Endothelial cell of umbilical vein (primary cell): ENCODE data around the gene ATG5. TPM values are rescaled to one million over a fixed set of nuclear protein-coding genes. Genes with fewer than 3 reads are reported as not detected.

Source experiments
- BruUV-seq: library from RNA; stranded (reverse); fragments of 400-500 nt; replicated peaks from 2 replicates; lab custom pipeline; 2021; lab: Mats Ljungman, UMichigan
- CTCF ChIA-PET: fragments of 300-600, 350-600 bp; sonication (Branson Sonifier 250); formaldehyde crosslinking; loops from one replicate; lab custom pipeline; 2021; ENCODE audit warnings: antibody characterized with exemption, inconsistent platforms; lab: Charles Lee
- POLR2A ChIA-PET: fragments of 300-600, 350-600 bp; sonication (Branson Sonifier 250); formaldehyde crosslinking; loops from one replicate; lab custom pipeline; 2021; ENCODE audit warnings: antibody characterized with exemption, inconsistent platforms; lab: Charles Lee
- DNase-seq: peaks from one replicate; pipeline ENCODE4 v3.0.0-alpha.2; 2011; ENCODE audit warnings: low read depth, low spot score
- FAIRE-seq: peaks from 2 replicates; lab custom pipeline; 2011; peaks lifted over from hg19 to GRCh38; lab: Jason Lieb, UNC
- H2AFZ ChIP-seq: 2 replicates; pipeline ENCODE4 v1.6.0; 2012; ENCODE audit warnings: low read depth, low read length, control low read depth, inconsistent platforms
- H3K27ac ChIP-seq: 2 replicates; pipeline ENCODE4 v1.5.1; 2011; ENCODE audit warnings: low read depth, mild to moderate bottlenecking, control low read depth, low read length, moderate library complexity; ENCODE audit not compliant: insufficient read depth
- H3K27me3 ChIP-seq, 2 experiments: 2 replicates each; pipeline versions ENCODE4 v1.6.0 to v1.6.1; 2011; ENCODE audit warnings: low read length in 2 of 2, mixed read lengths in 1 of 2; ENCODE audit not compliant: control insufficient read depth in 2 of 2, insufficient read depth in 2 of 2
- H3K36me3 ChIP-seq, 2 experiments: 2 replicates in 1 of 2; 3 replicates in 1 of 2; pipeline ENCODE4 v1.5.1; 2011; ENCODE audit warnings: low read length in 2 of 2, mild to moderate bottlenecking in 1 of 2, moderate library complexity in 1 of 2; ENCODE audit not compliant: control insufficient read depth in 2 of 2, insufficient read depth in 2 of 2; ENCODE audit errors: extremely low read depth in 1 of 2
- H3K4me1 ChIP-seq: 3 replicates; pipeline ENCODE4 v1.5.1; 2011; ENCODE audit warnings: mild to moderate bottlenecking, low read length; ENCODE audit not compliant: control insufficient read depth, insufficient read depth; ENCODE audit errors: extremely low read depth
- H3K4me2 ChIP-seq: 2 replicates; pipeline ENCODE4 v1.6.1; 2011; ENCODE audit warnings: low read length, control low read depth, mixed read lengths; ENCODE audit not compliant: insufficient read depth
- H3K4me3 ChIP-seq, 3 experiments: fragments of 200-600 bp in 1 of 3; sonication (generic), shearing (Covaris generic) in 1 of 3; replicated peaks in 1 of 3; 2 replicates each; pipeline ENCODE4 v1.5.1; 2011 to 2016; ENCODE audit warnings: control low read depth in 3 of 3, low read length in 3 of 3, mild to moderate bottlenecking in 2 of 3, inconsistent platforms in 1 of 3, low read depth in 1 of 3, moderate library complexity in 1 of 3; ENCODE audit not compliant: insufficient read depth in 1 of 3
- H3K79me2 ChIP-seq: 2 replicates; pipeline ENCODE4 v1.6.0; 2012; ENCODE audit warnings: low read length, inconsistent platforms; ENCODE audit not compliant: control insufficient read depth, insufficient read depth
- H3K9ac ChIP-seq: replicated peaks from 2 replicates; pipeline ENCODE3; 2011; ENCODE audit warnings: low read length, control low read depth; ENCODE audit not compliant: insufficient read depth; ENCODE audit errors: extremely low read depth
- H3K9me1 ChIP-seq: replicated peaks from 3 replicates; pipeline ENCODE4 v1.6.0; 2011; ENCODE audit warnings: mild to moderate bottlenecking, low read length; ENCODE audit not compliant: control insufficient read depth, insufficient read depth; ENCODE audit errors: extremely low read depth
- H3K9me3 ChIP-seq: replicated peaks from 2 replicates; pipeline ENCODE4 v1.5.1; 2012; ENCODE audit warnings: low read length, inconsistent platforms; ENCODE audit not compliant: control insufficient read depth, insufficient read depth
- H4K20me1 ChIP-seq: replicated peaks from 2 replicates; pipeline ENCODE3; 2011; ENCODE audit warnings: mild to moderate bottlenecking, low read length; ENCODE audit not compliant: control insufficient read depth, insufficient read depth; ENCODE audit errors: extremely low read depth
- CTCF ChIP-seq, 2 donors: IDR thresholded peaks; 1 replicate in 1 of 2; 2 replicates in 1 of 2; pipeline ENCODE4 v1.5.1; 2011; ENCODE audit warnings: low read length in 2 of 2, mild to moderate bottlenecking in 2 of 2, moderate library complexity in 2 of 2, control low read depth in 1 of 2, inconsistent platforms in 1 of 2, low read depth in 1 of 2; ENCODE audit not compliant: insufficient read depth in 1 of 2; ENCODE audit errors: extremely low read depth in 1 of 2
- EZH2 ChIP-seq: IDR thresholded peaks from 2 replicates; pipeline ENCODE4 v1.6.1; 2012; ENCODE audit warnings: borderline replicate concordance, low read depth, mild to moderate bottlenecking, moderate library complexity, low read length, inconsistent platforms; ENCODE audit not compliant: severe bottlenecking
- FOS ChIP-seq: IDR thresholded peaks from 2 replicates; pipeline ENCODE4 v1.6.1; 2011; ENCODE audit warnings: mild to moderate bottlenecking, low read length, moderate library complexity, borderline replicate concordance; ENCODE audit not compliant: insufficient read depth
- GATA2 ChIP-seq: IDR thresholded peaks from 2 replicates; pipeline ENCODE4 v1.7.0; 2011; ENCODE audit warnings: low read depth, mild to moderate bottlenecking, moderate library complexity, mixed read lengths, low read length; ENCODE audit not compliant: insufficient read length, insufficient read depth
- JUN ChIP-seq: IDR thresholded peaks from 2 replicates; pipeline ENCODE4 v1.6.1; 2011; ENCODE audit warnings: borderline replicate concordance, low read depth; ENCODE audit not compliant: insufficient read length, insufficient read depth
- MAX ChIP-seq: IDR thresholded peaks from 2 replicates; pipeline ENCODE4 v1.6.1; 2011; ENCODE audit not compliant: insufficient read depth, insufficient read length
- MYC ChIP-seq: IDR thresholded peaks from one replicate; pipeline ENCODE4 v1.6.1; 2011; ENCODE audit warnings: mild to moderate bottlenecking, low read depth, low read length
- POLR2A ChIP-seq: IDR thresholded peaks from 2 replicates; pipeline ENCODE4 v1.6.1; 2012; ENCODE audit warnings: low read depth, mild to moderate bottlenecking, control low read depth, low read length
- POLR2AphosphoS5 ChIP-seq: IDR thresholded peaks from 2 replicates; pipeline ENCODE4 v1.6.1; 2012; ENCODE audit warnings: low read depth, mild to moderate bottlenecking, control low read depth, low read length, moderate library complexity; ENCODE audit not compliant: insufficient read depth
- dilution Hi-C: fragments of 300-500 bp; cut with MboI; formaldehyde crosslinking; loops from one replicate; pipeline ENCODE4 v1.15.0; 2019; ENCODE audit warnings: low sequenced_read_pairs; ENCODE audit not compliant: extremely low pct_ligation_motif_present
- intact Hi-C: fragments of 100-400 bp; cut with micrococcal nuclease; formaldehyde crosslinking; loops from one replicate; pipeline ENCODE4 v1.10.0; 2022
- polyA plus RNA-seq, 4 experiments: library from polyadenylated mRNA; depleted of rRNA in 3 of 4; stranded (reverse) in 3 of 4; unstranded in 1 of 4; fragments of >200 nt; gene quantifications; 2 replicates each; pipeline versions ENCODE4 v1.2.1 to v1.2.3, GENCODE V29; 2011 to 2012; ENCODE audit warnings: missing spikeins in 1 of 4
- total RNA-seq: library from RNA; stranded (reverse); gene quantifications from 2 replicates; pipeline ENCODE4 v1.2.3, GENCODE V29; 2021

ATG5 gene
- total and polyA plus RNA-seq, 2 donors (not counting 3 experiments of a cell fraction or from before 2014, with no cell fraction given): 14.1 to 32.8 TPM

- intact Hi-C loops: no loop called here
- H3K27ac ChIP-seq: no peak overlapping the region
- no peak for FAIRE-seq
These were observed 42.1 kb downstream of the ATG5 start for GRCh38 chr6:106283481-106283880.

More at GRCh38 chr6:106283481-106283880, 42.1 kb downstream of the ATG5 start:
- H4K20me1 ChIP-seq: no peaks in the 10 kb centered on the region
- H2AFZ ChIP-seq: no peak overlapping the region
- H3K4me3 ChIP-seq: no peak overlapping the region
- CTCF ChIA-PET: no interaction called here
- dilution Hi-C loops: no loop called here
- no peak overlapping the region for H3K9ac ChIP-seq
- H3K9me3 ChIP-seq: no peaks in the 10 kb centered on the region
- TF ChIP-seq JUN: no peak
- TF ChIP-seq EZH2: no peak
- no peak for TF ChIP-seq MAX
- TF ChIP-seq GATA2: no peak
- no peak for TF ChIP-seq POLR2AphosphoS5
- TF ChIP-seq FOS: no peak
- no peak for TF ChIP-seq POLR2A
- no peak for TF ChIP-seq CTCF (IDR thresholded peaks at IDR 0.05; ENCODE audit: extremely low read depth in 1 of 2, insufficient read depth in 1 of 2, low read depth in 1 of 2, low read length in 2 of 2)
- TF ChIP-seq MYC: no peak
- no peak for DNase-seq
- peaks cover 0 to 3% of the 10 kb centered on the region in 2 experiments for H3K36me3 ChIP-seq
- no peak overlapping the region for H3K4me2 ChIP-seq
- peaks cover 32% of the 10 kb centered on the region for H3K79me2 ChIP-seq
- no TSS peak for BruUV-seq
- H3K4me1 ChIP-seq: no peaks in the 10 kb centered on the region
- H3K27me3 ChIP-seq: no peaks in the 10 kb centered on the region
- POLR2A ChIA-PET: no interaction called here
- H3K9me1 ChIP-seq: peaks cover 3% of the 10 kb centered on the region
